Colonic mucosa (tissue), 4 donors: ENCODE measurements around the gene CAMTA1. TPM values are rescaled to one million over a fixed set of nuclear protein-coding genes. Genes with fewer than 3 reads are reported as not detected.

Source experiments
- DNase-seq: peaks from one replicate; pipeline ENCODE4 v3.0.0-alpha.2; 2020
- H3K27ac ChIP-seq: fragments of 200-600 bp; one replicate; pipeline ENCODE4 v1.8.0; 2021
- H3K27me3 ChIP-seq: fragments of 200-600 bp; one replicate; pipeline ENCODE4 v1.8.0; 2021
- H3K36me3 ChIP-seq: fragments of 200-600 bp; one replicate; pipeline ENCODE4 v1.8.0; 2021
- H3K4me1 ChIP-seq: fragments of 200-600 bp; one replicate; pipeline ENCODE4 v1.8.0; 2021; ENCODE audit warnings: mild to moderate bottlenecking
- H3K4me3 ChIP-seq: fragments of 200-600 bp; one replicate; pipeline ENCODE4 v1.8.0; 2021
- H3K9ac ChIP-seq, 2 donors: one replicate each; pipeline ENCODE4 v1.7.0; 2013; ENCODE audit warnings: control low read depth in 2 of 2, low read depth in 2 of 2, low read length in 2 of 2
- H3K9me3 ChIP-seq: fragments of 200-600 bp; one replicate; pipeline ENCODE4 v1.8.0; 2021
- intact Hi-C: fragments of 100-400 bp; cut with DNase I; formaldehyde crosslinking; loops from one replicate; pipeline ENCODE4 v1.14.1; 2022
- total RNA-seq, 2 donors: library from RNA; stranded (reverse); fragmentation: NEBNext Ultra II Directional in 1 of 2; extraction: Animal tissue kit (Norgen Biotek cat#: 25700) in 1 of 2; gene quantifications; one replicate each; pipeline ENCODE4 v1.2.1, GENCODE V29; 2021
- TF ChIP-seq, protein P1 (sequence below): fragments of 200-600 bp; IDR thresholded peaks from one replicate; pipeline ENCODE4 v1.8.0; 2022; ENCODE audit warnings: antibody characterized with exemption, mild to moderate bottlenecking
- donor health status: healthy.
- donor health status: DM: no; HTN: no; CAD: no.
- donor health status: DM: no; HTN: no; CAD: no.

The CAMTA1 gene
- total RNA-seq, 2 donors from 2014 or later: 76.8 to 92.8 TPM

DNA sequence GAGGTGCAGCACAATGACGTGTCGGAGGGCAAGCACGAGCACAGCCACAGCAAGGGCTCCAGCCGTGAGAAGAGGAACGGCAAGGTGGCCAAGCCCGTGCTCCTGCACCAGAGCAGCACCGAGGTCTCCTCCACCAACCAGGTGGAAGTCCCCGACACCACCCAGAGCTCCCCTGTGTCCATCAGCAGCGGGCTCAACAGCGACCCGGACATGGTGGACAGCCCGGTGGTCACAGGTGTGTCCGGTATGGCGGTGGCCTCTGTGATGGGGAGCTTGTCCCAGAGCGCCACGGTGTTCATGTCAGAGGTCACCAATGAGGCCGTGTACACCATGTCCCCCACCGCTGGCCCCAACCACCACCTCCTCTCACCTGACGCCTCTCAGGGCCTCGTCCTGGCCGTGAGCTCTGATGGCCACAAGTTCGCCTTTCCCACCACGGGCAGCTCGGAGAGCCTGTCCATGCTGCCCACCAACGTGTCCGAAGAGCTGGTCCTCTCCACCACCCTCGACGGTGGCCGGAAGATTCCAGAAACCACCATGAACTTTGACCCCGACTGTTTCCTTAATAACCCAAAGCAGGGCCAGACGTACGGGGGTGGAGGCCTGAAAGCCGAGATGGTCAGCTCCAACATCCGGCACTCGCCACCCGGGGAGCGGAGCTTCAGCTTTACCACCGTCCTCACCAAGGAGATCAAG lies 878.3 kb downstream of the CAMTA1 start:
- no peaks in the 10 kb centered on the region for H3K36me3 ChIP-seq
- no peak overlapping the region for H3K4me3 ChIP-seq
- H3K9ac ChIP-seq: no peak overlapping the region
- no peak overlapping the region for H3K27ac ChIP-seq
- intact Hi-C loops: no loop called here
- H3K4me1 ChIP-seq: no peaks in the 10 kb centered on the region
- no peaks in the 10 kb centered on the region for H3K27me3 ChIP-seq
- DNase-seq: no peak
- no peaks in the 10 kb centered on the region for H3K9me3 ChIP-seq
- TF ChIP-seq, protein P1, sequence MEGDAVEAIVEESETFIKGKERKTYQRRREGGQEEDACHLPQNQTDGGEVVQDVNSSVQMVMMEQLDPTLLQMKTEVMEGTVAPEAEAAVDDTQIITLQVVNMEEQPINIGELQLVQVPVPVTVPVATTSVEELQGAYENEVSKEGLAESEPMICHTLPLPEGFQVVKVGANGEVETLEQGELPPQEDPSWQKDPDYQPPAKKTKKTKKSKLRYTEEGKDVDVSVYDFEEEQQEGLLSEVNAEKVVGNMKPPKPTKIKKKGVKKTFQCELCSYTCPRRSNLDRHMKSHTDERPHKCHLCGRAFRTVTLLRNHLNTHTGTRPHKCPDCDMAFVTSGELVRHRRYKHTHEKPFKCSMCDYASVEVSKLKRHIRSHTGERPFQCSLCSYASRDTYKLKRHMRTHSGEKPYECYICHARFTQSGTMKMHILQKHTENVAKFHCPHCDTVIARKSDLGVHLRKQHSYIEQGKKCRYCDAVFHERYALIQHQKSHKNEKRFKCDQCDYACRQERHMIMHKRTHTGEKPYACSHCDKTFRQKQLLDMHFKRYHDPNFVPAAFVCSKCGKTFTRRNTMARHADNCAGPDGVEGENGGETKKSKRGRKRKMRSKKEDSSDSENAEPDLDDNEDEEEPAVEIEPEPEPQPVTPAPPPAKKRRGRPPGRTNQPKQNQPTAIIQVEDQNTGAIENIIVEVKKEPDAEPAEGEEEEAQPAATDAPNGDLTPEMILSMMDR: no peak

DNA sequence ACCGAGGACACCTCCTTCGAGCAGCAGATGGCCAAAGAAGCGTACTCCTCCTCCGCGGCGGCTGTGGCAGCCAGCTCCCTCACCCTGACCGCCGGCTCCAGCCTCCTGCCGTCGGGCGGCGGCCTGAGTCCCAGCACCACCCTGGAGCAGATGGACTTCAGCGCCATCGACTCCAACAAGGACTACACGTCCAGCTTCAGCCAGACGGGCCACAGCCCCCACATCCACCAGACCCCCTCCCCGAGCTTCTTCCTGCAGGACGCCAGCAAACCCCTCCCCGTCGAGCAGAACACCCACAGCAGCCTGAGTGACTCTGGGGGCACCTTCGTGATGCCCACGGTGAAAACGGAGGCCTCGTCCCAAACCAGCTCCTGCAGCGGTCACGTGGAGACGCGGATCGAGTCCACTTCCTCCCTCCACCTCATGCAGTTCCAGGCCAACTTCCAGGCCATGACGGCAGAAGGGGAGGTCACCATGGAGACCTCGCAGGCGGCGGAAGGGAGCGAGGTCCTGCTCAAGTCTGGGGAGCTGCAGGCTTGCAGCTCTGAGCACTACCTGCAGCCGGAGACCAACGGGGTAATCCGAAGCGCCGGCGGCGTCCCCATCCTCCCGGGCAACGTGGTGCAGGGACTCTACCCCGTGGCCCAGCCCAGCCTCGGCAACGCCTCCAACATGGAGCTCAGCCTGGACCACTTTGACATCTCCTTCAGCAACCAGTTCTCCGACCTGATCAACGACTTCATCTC lies 879.1 kb downstream of the CAMTA1 start:
- TF ChIP-seq, protein P1: no peak
- H3K4me3 ChIP-seq: no peak overlapping the region
- H3K9ac ChIP-seq: no peak overlapping the region
- no peak overlapping the region for H3K27ac ChIP-seq
- intact Hi-C loops: no loop called here
- H3K4me1 ChIP-seq: no peaks in the 10 kb centered on the region
- H3K9me3 ChIP-seq: no peaks in the 10 kb centered on the region
- H3K27me3 ChIP-seq: no peaks in the 10 kb centered on the region
- H3K36me3 ChIP-seq: no peaks in the 10 kb centered on the region
- no peak for DNase-seq

DNA sequence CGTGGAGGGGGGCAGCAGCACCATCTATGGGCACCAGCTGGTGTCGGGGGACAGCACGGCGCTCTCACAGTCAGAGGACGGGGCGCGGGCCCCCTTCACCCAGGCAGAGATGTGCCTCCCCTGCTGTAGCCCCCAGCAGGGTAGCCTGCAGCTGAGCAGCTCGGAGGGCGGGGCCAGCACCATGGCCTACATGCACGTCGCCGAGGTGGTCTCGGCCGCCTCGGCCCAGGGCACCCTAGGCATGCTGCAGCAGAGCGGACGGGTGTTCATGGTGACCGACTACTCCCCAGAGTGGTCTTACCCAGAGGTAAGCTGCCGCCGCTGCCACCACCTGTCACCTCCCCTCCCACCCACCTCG lies 879.6 kb downstream of the CAMTA1 start:
- Histone ChIP-seq H3K9ac (no peak overlapping the region), H3K9me3 (no peaks in the 10 kb centered on the region), H3K36me3 (no peaks in the 10 kb centered on the region), H3K4me3 (no peak overlapping the region), H3K4me1 (no peaks in the 10 kb centered on the region), H3K27me3 (no peaks in the 10 kb centered on the region), H3K27ac (no peak overlapping the region)
- no peak for DNase-seq
- TF ChIP-seq, protein P1: no peak
- intact Hi-C loops: loop anchor here (5.0 kb wide), 1 partner anchor 237 kb away; no protein-coding TSS in a partner anchor

DNA sequence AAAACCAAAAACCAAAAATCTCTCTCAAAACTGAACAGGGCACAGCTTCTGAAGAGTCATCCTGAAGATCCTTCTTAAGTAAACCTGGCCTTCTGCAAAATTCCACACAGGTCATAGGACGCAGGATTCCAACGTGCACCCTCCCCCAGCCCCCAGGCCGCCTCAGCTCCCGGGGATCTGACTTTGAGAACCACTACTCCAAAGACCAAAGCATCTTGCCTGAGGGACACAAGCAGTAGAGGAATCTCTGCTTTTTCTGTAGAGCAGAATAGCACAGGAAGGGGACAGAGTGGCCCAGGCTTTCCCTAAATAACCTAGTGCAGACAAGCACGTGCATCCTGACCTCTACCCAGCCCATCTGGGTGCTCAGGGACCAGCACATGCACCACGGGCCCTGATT lies 881.0 kb downstream of the CAMTA1 start:
- intact Hi-C loops: loop anchor here (2.0 to 5.0 kb wide), 2 partner anchors 87 to 236 kb away; no protein-coding TSS in a partner anchor
- no peak overlapping the region for H3K4me3 ChIP-seq
- H3K36me3 ChIP-seq: no peaks in the 10 kb centered on the region
- no peak overlapping the region for H3K9ac ChIP-seq
- no peaks in the 10 kb centered on the region for H3K4me1 ChIP-seq
- no peak overlapping the region for H3K27ac ChIP-seq
- TF ChIP-seq, protein P1: no peak
- DNase-seq: no peak
- H3K9me3 ChIP-seq: no peaks in the 10 kb centered on the region
- no peaks in the 10 kb centered on the region for H3K27me3 ChIP-seq

DNA sequence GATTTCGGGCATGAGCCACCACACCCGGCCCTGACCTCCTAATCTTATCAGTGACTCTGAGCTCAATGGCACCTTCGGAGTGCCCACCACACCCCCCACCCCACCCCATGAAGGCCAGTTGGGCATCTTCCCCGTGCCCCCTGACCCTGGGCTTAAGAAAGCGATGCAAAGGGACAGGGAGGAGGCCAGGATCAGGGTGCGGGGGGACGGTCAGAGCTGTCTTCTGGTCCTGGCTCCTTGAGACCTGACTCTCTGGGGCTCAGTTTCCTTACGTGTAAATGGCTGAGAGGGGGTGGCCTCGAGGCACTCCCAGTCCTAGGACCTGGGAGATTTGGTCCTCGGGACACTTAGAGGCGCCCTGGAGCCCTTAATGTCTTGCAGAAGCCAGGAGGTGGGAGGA lies 881.9 kb downstream of the CAMTA1 start:
- Histone ChIP-seq H3K9ac (no peak overlapping the region), H3K36me3 (no peaks in the 10 kb centered on the region), H3K4me1 (no peaks in the 10 kb centered on the region), H3K4me3 (no peak overlapping the region), H3K27me3 (no peaks in the 10 kb centered on the region), H3K27ac (no peak overlapping the region), H3K9me3 (no peaks in the 10 kb centered on the region)
- no peak for DNase-seq
- intact Hi-C loops: loop anchor here (2.0 to 5.0 kb wide), 2 partner anchors 86 to 235 kb away; no protein-coding TSS in a partner anchor
- TF ChIP-seq, protein P1: no peak
